Brain pericyte (primary cell): ENCODE measurements around the gene RILPL1.
A peak's percentile ranks its signal among the peaks of the same experiment; 100 is the strongest.
"Not testable (repeated sequence)": the region's sequence is repeated elsewhere in the genome, so short reads cannot be mapped to it uniquely, and the experiment has no call there.

ENCODE experiments used
- DNase-seq: peaks from one replicate; pipeline ENCODE4 v3.0.0-alpha.2; 2012; ENCODE audit warnings: low read depth, low spot score

Gene RILPL1

DNA sequence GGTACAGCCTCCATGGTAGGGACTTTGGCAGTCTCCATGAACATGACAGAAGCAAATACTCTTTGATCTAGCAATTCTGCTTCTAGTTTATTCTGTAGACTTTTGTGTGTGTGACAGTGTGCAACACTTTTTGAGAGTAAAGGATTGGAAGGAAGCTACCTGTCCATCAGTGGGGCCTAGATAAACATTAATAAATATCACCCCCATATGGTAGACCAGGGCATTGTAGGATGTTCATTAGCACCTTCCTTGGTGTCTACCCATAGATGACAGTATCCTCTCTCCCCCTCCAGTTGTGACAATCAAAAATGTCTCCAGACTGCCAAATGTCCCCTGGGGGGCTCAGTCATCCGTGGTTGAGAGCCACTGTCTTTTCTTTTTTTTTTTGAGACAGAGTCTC, 64.7 kb downstream of the RILPL1 start:
- DNase-seq, result no peak

DNA sequence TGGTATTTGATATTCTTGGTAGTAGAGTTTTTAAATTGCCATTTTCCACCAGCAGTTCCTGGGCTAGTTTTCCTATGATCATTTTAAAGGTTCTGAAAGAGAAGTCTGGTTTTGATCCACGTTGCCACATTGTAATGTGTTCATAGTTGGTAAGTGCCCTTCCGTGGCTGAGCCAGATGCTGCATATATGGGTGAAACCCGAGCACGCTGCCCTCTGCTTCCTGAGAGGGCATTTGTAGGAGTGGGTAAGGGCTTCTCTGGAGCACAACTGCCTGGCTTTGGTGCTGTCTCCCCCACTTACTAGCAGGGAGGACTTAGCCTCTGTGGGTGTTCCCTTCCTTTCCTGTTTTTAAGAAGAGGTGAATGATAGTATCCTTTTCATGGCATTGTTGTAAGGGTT, 68.4 kb downstream of the RILPL1 start:
- no peak for DNase-seq

DNA sequence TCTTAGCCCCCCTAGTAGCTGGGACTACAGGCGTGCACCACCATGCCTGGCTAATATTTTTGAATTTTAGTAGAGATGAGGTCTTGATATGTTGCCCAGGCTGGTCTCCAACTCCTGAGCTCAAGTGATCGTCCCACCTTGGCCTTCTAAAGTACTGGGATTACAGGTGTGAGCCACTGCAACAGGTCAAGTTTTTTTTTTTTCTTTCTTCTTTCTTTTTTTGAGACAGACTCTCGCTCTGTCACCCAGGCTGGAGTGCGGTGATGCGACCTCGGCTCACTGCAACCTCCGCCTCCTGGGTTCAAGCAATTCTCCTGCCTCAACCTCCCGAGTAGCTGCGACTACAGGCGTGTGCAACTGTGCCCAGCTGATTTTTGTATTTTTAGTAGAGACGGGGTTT, 70.3 kb downstream of the RILPL1 start:
- DNase-seq, result not testable (repeated sequence)

DNA sequence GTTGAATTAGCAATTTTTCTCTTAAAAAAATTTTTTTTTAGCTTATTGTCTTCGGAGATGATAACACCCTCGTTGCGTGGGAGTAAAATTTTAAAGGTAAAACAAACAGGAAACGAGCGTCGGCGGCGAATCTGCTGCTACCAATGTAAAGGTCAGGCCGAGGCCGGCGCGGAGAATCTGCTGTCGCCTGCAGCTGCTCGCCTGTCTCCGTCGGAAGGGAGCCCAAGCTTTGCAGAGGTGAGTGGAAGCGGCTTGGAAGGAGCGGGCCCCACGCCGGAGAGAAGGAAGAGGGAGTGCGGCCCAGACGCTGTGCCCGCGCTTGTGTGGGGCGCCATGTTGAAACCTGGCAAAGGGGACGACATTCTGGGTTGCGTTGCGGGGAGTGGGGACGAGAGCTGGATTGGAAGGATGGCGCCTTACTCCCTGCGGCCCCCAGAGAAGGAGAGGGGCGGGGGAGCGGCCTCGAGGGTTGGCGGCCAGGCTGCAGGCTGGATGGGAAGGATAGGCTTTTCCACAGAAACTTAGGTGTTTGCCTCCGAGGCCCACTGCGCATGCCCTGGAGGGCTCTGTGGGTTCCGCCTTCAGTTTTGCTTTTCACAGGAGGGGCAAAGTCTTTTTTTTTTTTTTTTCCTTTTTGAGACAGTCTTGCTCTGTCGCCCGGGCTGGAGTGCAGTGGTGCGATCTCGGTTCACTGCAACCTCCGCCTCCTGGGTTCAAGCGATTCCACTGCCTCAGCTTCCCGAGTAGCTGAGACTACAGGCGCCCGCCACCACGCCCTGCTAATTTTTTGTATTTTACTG, 75.3 kb downstream of the RILPL1 start, which contains the start of gene SNRNP35:
Gene SNRNP35 (plus strand): TSS at position 160 of the 800 bp plus-strand sequence. CDS start 7,402 bp downstream, outside the sequence.
- peak; percentile 73 for DNase-seq

DNA sequence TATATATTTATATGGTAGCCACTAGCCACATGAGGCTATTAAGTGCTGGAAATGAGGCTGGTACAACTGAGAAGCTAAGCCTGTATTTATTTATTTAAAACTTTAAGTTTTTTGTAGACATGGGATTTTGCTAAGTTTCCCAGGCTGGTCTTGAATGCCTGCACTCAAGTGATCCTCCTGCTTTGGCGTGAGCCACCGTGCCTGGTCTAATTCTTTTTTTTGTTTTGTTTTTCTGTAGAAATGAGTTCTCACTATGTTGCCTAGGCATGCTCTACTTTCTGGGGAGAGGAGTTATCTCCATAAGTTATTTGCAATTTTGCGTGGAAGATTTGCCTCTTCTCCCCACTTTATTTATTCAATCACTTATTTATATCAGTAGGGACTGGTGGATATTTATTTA, 80.4 kb downstream of the RILPL1 start:
- no peak for DNase-seq

DNA sequence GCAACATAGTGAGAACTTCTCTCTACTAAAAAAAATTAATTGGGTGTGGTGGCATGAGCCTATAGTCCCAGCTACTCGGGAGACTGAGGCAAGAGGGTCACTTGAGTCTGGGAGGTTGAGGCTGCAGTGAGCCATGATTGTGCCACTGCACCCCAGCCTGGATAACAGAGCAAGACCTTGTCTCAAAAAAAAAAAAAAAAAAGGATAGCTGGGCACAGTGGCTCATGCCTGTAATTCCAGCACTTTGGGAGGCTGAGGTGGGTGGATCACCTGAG, 81.3 kb downstream of the RILPL1 start:
- DNase-seq, result not testable (repeated sequence)

DNA sequence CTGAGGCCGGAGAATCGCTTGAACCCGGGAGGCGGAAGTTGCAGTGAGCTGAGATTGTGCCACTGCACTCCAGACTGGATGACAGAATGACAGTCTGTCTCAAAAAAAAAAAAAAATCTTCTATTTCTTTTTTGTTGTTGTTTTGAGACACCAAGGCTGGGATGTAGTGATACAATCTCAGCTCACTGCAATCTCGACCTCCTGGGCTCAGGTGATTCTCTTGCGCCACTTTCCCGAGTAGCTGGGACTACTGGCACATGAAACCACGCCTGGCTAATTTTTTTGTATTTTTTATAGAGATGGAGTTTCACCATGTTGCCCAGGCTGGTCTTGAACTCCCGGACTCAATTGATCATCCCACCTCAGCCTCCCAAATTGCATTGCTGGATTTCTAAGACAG, 82.9 kb downstream of the RILPL1 start:
- DNase-seq, result no peak

DNA sequence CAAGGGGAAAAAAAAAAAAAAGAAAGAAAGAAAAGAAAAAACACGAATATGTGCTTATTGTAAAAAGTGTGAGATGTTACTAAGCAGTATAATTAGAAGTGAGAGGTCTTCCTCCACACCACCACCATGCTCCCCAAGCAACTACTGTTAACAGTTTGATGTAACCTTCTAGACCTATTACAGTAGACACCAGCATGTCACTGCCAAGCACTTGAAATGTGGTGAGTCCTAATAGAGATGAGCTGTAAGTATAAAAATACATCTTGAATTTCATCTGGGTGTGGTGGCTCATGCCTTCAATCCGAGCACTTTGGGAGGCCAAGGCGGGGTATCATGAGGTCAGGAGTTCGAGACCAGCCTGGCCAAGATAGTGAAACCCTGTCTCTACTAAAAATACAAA, 83.7 kb downstream of the RILPL1 start:
- no peak for DNase-seq

DNA sequence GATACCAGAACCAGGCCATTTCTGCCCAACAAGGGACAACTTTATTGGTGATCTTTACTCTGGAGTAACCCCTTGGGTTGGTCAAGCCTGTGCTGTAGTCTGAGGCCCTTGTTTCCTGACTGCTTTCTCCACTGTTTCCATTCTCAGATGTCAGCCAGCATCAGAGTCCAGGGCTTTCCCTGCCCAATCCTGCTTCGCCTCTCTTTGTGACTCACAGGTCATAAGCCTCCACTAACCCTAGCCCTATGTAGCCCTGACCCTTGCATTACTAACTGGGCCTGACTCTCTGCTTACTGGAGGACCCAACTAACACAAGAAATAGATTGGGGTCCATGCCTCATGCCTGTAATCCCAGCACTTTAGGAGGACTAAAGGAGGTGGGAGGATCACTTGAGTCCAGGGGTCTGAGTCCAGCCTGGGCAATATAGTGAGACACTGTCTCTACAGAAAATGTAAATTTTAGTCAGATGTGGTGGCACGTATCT, 84.2 kb downstream of the RILPL1 start:
- DNase-seq, result no peak

DNA sequence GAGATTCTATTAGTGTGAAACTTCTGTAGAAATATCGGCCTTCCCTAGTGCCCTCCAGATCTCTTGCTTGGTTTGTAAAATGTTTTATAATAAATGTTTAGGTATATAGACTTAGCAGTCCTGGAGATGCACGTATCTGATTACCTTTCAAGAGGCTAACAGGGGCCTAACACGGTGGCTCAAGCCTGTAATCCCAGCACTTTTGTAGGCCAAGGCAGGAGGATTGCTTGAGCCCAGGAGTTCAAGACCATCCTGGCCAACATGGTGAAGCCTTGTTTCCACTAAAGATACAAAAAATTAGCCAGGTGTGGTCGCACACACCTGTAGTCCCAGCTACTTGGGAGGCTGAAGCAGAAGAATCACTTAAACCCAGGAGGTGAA, 87.2 kb downstream of the RILPL1 start:
- no peak for DNase-seq

DNA sequence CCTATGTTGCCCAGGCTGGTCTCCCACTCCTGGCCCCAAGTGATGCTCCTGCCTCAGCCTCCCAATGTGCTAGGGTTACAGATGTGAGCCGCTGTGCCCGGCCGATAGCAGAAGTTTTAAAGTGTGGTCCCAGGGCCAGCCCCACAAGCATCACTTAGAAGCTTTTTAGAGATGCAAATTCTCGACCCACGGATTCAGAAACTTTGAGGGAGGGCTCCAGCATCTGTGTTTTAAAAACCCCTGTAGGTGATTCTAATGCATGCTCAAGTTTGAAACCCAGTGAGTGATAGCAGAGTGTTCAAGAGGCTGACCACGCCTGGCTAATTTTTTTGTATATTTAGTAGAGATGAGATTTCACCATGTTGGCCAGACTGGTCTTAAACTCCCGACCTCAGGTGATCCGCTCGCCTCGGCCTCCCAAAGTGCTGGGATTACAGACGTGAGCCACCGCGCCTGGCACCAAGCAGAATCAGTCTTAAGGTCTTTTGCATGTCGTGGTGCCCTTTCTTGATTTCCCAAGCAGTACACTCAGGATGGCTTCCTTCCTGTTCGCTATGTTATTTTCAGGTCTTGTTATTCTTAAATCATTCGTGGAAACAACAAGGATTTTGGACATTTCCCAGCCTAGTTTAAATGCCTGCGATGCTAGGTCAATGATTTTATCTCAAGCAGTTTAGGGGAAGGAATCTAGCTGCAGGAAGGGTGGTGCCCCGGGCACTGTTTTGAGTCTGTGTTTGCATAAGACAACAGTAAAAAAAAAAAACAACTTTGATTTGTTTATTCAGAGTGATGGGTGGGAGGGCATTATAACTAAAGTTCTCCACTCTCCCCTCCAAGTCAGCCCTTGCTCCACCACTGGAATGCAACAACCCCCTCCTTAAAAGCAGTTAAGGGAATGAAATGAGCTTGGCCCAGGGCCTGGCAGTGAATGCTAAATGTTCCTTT, 87.9 kb downstream of the RILPL1 start:
- no peak for DNase-seq

DNA sequence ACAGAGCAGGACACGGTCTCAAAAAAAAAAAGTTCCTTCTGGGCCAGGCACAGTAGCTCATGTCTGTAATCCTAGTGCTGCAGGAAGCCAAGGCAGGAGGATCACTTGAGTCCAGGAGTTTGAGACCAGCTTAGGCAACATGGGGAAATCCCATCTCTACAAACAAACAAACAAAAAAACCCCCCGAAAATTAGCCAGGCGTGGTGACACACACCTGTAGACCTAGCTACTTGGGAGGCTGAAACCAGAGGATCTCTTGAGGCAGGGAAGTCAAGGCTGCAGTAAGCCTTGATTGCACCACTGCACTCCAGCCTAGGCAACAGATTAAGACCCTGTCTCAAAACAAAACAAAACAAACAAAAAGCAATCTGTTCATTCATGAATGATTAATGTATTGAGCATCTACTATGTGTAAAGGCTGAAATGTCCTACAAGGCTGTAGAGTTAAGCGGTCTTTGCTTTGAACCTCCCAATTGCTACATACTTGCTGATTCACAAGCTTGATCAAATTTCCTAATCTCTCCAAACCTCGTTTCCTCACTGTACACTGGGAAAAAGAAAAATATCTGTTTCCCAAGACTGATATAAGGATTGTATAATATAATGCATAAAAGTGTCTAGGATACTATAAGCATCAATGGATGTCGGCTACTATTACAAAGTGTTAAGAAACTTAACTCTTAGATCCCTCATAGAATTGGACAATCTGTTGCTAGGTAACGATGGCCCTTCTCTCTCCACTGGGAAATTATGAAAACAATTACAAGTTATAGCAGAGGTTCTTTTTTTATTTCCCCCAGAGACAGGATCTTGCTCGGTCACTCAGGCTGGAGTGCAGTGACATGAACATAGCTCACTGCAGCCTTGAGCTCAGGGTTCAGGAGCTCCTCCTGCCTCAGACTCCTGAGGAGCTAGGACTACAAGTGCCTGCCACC, 89.2 kb downstream of the RILPL1 start:
- DNase-seq, result no peak

DNA sequence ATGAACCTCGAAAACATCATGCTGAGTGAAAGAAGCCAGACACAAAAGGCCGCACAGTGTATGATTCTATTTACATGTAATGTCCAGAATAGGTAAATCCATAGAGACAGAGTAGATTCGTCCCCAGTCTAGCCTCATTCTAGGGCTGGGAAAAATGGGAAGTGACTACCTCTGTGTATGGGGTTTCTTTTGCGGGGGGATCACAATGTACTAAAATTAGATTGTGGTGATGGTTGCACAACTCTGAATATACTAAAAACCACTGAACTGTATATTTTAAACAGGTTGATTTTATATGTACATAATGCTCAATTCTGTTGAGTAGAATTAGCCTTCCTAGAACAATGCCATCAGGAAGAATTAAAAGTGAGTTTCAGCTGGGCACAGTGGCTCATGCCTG, 90.7 kb downstream of the RILPL1 start:
- DNase-seq, result no peak

DNA sequence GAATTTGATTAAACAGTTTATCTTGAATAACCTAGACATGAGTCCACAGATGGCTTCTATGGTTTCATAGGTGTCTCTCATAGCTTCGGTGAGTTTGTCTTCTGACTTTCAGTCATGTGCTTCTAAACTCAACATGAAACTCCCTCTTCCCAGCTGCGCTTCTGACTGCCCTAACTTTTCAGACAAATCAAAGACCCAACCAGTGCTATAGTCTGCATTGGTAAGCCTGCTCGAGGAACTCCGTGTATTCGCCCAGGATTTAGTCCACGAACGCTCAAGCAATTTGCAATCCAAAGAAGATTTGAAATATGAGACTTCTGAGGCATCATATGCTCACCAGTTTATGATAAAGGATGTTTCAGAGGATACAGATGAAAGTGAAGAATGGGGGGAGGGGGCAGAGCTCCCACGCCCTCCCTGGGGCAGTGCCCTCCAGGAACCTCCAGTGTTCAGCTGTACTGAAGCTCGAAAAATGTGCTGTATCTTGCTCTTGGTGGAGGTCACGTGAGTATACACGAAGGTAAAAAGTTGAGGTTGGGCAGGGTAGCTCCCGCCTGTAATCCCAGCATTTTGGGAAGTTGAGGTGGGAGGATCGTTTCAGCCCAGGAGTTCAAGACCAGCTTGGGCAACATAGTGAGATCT, 91.9 kb downstream of the RILPL1 start:
- no peak for DNase-seq

DNA sequence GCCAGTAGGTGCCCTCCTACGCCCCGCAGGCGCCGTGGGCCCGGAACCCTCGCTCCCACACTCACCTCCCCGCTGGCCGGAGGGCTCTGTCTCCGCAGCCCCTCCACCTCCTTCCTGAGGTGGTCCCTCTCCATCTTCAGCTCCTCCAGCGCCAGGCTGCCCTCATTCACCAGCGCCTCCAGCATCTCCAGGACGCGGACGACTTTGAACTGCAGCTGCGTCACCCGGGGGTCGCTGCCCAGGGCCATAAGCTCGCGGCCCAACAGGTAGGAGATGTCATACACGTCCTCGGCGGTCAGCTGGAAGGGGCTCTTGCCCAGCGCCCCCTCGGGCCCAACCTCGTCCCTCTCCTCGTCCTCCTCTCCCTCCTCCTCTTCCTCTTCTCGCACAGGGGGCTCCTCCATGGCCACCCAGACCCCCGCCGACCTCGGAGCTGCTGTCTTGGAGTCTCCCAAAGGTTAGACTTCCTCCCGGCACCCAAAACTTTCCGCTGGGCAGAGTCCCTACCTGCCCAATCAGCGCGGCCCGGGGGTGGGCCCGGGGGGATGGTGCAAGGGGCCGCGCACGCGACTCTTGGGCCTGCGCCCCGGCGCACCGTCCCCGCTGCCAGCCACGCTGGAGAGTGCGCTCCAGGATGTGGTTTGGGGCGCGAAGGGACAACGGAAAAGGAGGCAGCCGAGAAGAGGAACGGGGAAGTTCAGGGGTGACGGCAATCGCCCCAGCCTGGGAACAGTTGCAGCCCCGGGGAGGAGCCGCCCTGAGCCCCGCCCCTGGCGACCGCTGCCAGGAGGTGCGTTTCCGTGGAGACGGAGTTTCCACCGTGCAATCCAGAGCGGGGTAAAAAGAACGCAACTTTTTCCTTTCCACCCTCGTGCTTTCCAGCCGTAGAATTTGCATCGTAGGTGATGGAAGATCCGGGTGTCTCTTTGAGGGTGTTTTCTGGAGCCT, 97.2 kb downstream of the RILPL1 start, which contains the start of gene RILPL2:
Gene RILPL2 (minus strand): TSS at position 668 of the 948 bp plus-strand sequence. CDS start 264 bp downstream, at position 404.
- DNase-seq, result no peak

DNA sequence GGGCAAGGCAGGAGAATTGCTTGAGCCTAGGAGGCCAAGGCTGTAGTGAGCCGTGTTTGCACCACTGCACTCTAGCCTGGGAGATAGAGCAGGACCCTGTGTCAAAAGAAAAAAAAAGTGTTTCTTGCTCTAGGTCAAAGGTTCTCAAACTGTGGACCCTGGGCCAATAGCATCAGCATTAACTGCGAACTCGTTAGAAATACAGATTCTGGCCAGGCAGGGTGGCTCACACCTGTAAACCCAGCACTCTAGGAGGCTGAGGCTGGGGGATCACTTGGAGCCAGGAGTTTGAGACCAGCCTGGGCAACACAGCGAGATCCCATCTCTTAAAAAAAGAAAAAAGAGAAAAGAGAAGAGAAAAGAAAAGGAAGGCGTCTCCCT, 97.9 kb downstream of the RILPL1 start:
- DNase-seq, result no peak

DNA sequence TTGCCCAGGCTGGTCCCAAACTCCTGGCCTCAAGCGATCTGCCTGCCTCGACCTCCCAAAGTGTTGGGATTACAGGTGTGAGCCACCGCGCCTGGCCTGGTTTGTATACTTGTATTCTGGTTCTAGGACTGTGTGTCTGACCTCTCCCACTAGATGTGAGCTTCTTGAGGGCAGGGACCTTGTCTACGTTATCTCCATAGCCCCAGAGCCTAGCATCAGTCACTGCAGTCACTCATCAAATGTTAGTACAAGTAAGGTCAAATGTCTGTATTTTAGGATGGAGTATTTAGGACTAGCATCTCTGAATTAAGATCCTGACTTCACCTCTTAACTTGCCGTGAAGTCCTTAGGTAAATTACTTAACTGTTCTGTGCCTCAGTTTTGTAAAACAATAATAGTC, 99.9 kb downstream of the RILPL1 start:
- no peak for DNase-seq

DNA sequence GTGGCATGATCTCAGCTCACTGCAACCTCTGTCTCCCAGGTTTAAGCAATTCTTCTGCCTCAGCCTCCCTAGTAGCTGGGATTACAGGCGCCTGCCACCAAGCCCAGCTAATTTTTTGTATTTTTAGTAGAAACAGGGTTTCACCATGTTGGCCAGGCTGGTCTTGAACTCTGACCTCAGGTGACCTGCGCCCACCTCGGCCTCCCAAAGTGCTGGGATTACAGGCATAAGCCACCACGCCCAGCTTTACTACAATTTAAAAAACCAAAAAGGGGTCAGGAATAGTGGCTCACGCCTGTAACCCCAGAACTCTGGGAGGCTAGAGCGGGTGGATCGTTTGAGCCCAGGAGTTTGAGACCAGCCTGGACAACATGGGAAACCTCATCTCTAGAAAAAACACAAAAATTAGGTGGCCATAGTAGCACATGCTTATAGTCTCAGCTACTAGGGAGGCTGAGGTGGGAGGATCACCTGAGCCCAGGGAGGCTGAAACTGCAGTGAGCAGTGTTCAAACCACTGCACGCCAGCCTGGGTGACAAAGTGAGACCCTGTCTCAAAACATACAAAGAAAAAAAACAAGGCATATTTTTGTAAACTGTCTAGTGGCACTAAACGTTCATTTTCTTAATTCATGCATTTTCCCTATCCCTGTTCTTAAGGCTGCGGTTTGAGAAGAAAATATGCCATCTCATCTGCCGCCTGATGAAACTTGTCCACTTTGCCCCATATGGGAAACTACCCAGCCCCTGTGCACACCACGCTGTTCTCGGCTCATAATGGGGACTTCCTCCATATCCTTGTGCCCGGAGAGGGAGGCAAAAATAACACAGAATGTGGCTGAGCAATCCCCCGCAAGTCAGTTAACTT, 101.3 kb downstream of the RILPL1 start:
- not testable (repeated sequence) for DNase-seq

DNA sequence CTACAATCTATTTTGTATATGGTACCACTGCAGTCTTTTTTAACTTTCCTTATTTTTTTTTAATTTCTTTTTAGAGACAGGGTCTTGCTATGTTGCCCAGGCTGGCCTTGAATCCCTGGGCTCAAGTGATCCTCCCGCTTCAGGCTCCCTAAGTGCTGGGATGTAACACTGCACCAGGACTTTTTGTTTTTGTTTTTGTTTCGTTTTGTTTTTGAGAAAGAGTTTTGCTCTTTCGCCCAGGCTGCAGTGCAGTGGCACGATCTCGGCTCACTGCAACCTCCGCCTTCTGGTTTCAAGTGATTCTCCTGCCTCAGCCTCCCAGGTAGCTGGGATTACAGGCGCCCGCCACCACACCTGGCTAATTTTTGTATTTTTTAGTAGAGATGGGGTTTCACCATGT, 104.4 kb downstream of the RILPL1 start:
- not testable (repeated sequence) for DNase-seq
